Karpas-422 (cell line): Measurements from ENCODE around the gene FUOM. TPM values are rescaled to one million over a fixed set of nuclear protein-coding genes. Genes with fewer than 3 reads are reported as not detected.

Source experiments
- DNase-seq: peaks from one replicate; pipeline ENCODE4 v3.0.0-alpha.2; 2015
- H2AFZ ChIP-seq: fragments of 200-600 bp; sonication (generic); 2 replicates; pipeline ENCODE4 v1.6.1; 2014; ENCODE audit warnings: antibody characterized with exemption, low read length, mixed read lengths
- H3K27ac ChIP-seq: fragments of 200-600 bp; sonication (generic); 2 replicates; pipeline ENCODE4 v1.5.1; 2014; ENCODE audit warnings: mild to moderate bottlenecking, low read length, moderate library complexity
- H3K27me3 ChIP-seq: fragments of 200-600 bp; sonication (generic); 2 replicates; pipeline ENCODE4 v1.6.1; 2014; ENCODE audit warnings: low read length, mixed read lengths
- H3K36me3 ChIP-seq: fragments of 200-600 bp; sonication (generic); 2 replicates; pipeline ENCODE4 v1.6.1; 2014; ENCODE audit warnings: low read length, mixed read lengths; ENCODE audit not compliant: insufficient read depth
- H3K4me1 ChIP-seq: fragments of 200-600 bp; sonication (generic); 2 replicates; pipeline ENCODE4 v1.6.1; 2014; ENCODE audit warnings: mild to moderate bottlenecking, low read length, mixed read lengths
- H3K4me2 ChIP-seq: fragments of 200-600 bp; sonication (generic); 2 replicates; pipeline ENCODE4 v1.6.1; 2014; ENCODE audit warnings: low read length, low read depth, mild to moderate bottlenecking; ENCODE audit not compliant: poor library complexity, severe bottlenecking
- H3K4me3 ChIP-seq: fragments of 200-600 bp; sonication (generic); 2 replicates; pipeline ENCODE4 v1.5.1; 2014; ENCODE audit warnings: mild to moderate bottlenecking, antibody characterized with exemption, low read length, mixed read lengths
- H3K79me2 ChIP-seq: fragments of 200-600 bp; sonication (generic); 2 replicates; pipeline ENCODE4 v1.6.1; 2014; ENCODE audit warnings: mild to moderate bottlenecking, low read length, mixed read lengths
- H3K9ac ChIP-seq: fragments of 200-600 bp; sonication (generic); 2 replicates; pipeline ENCODE4 v1.6.0; 2014; ENCODE audit warnings: low read length
- H3K9me2 ChIP-seq: fragments of 200-600 bp; sonication (generic), shearing (Covaris generic); replicated peaks from 2 replicates; pipeline ENCODE4 v1.6.0; 2014; ENCODE audit warnings: mild to moderate bottlenecking, low read length, moderate library complexity; ENCODE audit not compliant: insufficient read depth
- H3K9me3 ChIP-seq: fragments of 300-700, 200-600 bp; sonication (generic); 2 replicates; pipeline ENCODE4 v1.6.1; 2014; ENCODE audit warnings: low read length, mixed read lengths
- H4K20me1 ChIP-seq: fragments of 200-600 bp; sonication (generic); 2 replicates; pipeline ENCODE4 v1.6.1; 2014; ENCODE audit warnings: mild to moderate bottlenecking, antibody characterized with exemption, low read length, low read depth; ENCODE audit not compliant: insufficient read depth
- total RNA-seq: library from RNA; depleted of rRNA; stranded (reverse); fragments of >200 nt; shearing (Covaris generic); gene quantifications from 2 replicates; pipeline ENCODE4 v1.2.3, GENCODE V29; 2014; ENCODE audit warnings: low replicate concordance

FUOM gene
- total RNA-seq, 1 experiment from 2014 or later: 0.97 TPM

DNA sequence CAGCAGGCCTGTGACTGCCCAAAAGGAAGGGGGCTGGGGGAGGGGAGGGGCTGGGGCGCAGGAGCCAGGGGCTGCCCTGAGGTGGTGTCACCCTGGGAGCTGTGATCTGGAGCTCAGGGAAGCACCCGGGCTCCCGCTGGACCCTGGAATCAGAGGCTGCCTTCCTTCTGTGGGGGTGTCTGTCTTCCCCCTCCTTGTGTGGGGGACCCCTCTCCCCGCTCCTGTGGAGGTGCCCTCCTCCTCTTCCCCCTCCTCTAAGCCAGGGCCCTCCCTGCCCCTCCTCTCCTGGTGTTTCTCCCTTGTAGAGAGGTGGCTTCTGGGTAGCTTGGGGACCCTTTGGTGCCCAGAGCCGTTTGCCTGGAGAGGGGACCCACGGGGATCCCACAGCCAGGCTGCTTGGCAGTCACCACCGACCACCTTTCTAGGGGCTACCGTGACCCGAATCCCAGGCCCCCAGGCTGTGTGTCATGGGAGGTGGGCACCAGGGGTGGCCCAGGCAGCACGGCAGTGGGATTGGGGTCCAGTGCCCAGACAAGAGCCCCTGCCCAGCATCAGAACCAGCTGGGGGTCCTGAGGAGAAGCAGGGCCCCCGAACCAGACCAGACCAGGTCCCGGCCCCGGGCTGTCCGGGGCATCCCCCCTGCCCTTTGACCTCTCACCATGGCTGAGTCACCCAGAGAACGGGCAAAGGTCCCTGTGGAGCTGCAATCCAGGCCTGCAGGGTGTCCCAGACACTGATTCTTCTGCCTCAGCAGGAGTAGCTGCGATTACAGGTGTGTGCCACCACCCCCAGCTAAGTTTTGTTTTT is 9.9 kb downstream of the FUOM start:
- Histone ChIP-seq H3K27me3 (no peaks in the 10 kb centered on the region), H3K4me3 (no peak overlapping the region), H3K79me2 (no peaks in the 10 kb centered on the region), H3K9ac (no peak overlapping the region), H3K4me1 (no peaks in the 10 kb centered on the region), H3K9me3 (no peaks in the 10 kb centered on the region), H3K9me2 (no peaks in the 10 kb centered on the region), H3K36me3 (no peaks in the 10 kb centered on the region), H3K4me2 (no peak overlapping the region), H3K27ac (no peak overlapping the region), H2AFZ (no peak overlapping the region), H4K20me1 (no peaks in the 10 kb centered on the region)
- DNase-seq: no peak

DNA sequence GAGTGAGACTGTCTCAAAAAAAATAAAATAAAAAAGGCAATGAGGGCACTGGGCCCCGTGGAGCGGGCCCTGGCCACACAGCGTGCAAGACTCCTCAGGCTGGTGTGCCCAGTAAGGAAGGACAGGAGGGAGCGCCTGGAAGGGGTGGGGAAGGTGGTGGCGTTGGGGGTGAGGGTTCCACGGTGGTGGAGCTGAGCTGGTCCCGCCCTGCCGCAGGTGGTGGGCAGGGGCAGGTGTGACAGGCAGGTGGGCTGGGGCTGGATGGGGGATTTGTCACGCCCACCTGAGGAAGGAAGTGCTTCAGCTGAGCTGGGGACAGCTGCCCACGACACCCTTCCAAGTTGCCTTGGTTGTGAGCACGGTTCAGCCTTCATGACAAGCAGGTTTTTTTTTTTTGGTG is 11.4 kb downstream of the FUOM start:
- no peak overlapping the region for H3K27ac ChIP-seq
- H4K20me1 ChIP-seq: no peaks in the 10 kb centered on the region
- no peak for DNase-seq
- no peaks in the 10 kb centered on the region for H3K36me3 ChIP-seq
- no peaks in the 10 kb centered on the region for H3K9me3 ChIP-seq
- H3K9me2 ChIP-seq: no peaks in the 10 kb centered on the region
- no peaks in the 10 kb centered on the region for H3K4me1 ChIP-seq
- no peak overlapping the region for H3K4me3 ChIP-seq
- no peaks in the 10 kb centered on the region for H3K79me2 ChIP-seq
- no peak overlapping the region for H3K9ac ChIP-seq
- H3K27me3 ChIP-seq: no peaks in the 10 kb centered on the region
- no peak overlapping the region for H3K4me2 ChIP-seq
- no peak overlapping the region for H2AFZ ChIP-seq

DNA sequence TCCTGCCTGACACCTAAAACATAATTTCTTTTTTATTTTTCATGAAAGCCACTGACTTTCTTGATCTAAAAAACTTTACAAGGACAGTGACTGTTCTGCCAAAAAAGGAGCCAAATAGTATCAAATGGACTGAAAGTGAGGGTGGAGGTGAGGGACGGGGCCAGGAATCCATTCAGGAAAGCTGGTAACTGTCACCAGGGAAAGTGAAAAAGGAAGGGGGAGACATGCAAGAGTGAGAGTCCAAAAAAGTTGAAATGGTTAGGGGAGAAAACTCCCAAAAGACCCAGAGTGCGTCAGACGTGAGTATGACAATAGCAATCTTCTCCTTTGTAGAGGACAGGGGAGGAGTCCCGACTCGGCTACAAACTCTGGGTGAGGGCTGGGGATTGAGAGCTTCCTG is 13.6 kb downstream of the FUOM start:
- no peaks in the 10 kb centered on the region for H3K27me3 ChIP-seq
- no peaks in the 10 kb centered on the region for H3K79me2 ChIP-seq
- no peak overlapping the region for H2AFZ ChIP-seq
- no peaks in the 10 kb centered on the region for H3K4me1 ChIP-seq
- no peak overlapping the region for H3K4me2 ChIP-seq
- H3K9ac ChIP-seq: no peak overlapping the region
- no peaks in the 10 kb centered on the region for H3K36me3 ChIP-seq
- no peak overlapping the region for H3K27ac ChIP-seq
- peaks cover 2% of the 10 kb centered on the region; the same call in 1 of the 2 replicates for H3K9me3 ChIP-seq
- no peaks in the 10 kb centered on the region for H4K20me1 ChIP-seq
- H3K9me2 ChIP-seq: no peaks in the 10 kb centered on the region
- no peak overlapping the region for H3K4me3 ChIP-seq
- DNase-seq: no peak

DNA sequence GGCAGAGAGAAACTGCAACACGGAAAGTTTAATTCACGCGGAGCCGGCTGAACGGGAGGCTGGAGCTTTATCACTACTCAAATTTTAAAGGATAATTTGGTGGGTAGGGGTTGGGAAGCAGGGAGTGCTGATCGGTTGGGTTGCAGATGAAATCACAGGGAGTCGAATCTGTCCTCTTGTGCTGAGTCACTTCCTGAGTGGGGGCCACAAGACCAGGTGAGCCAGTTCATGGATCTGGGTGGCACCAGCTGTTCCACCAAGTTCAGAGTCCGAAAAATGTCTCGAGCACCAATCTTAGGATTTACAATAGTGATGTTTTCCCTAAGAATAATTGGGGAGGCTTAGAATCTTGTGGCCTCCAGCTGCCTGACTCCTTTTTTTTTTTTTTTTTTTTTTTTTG is 14.3 kb downstream of the FUOM start:
- Histone ChIP-seq H3K79me2 (no peaks in the 10 kb centered on the region), H3K4me2 (no peak overlapping the region), H3K9me3 (peaks cover 8% of the 10 kb centered on the region), H3K9ac (no peak overlapping the region), H3K27ac (no peak overlapping the region), H3K4me1 (no peaks in the 10 kb centered on the region), H4K20me1 (no peaks in the 10 kb centered on the region), H3K36me3 (no peaks in the 10 kb centered on the region), H3K9me2 (no peaks in the 10 kb centered on the region), H3K27me3 (no peaks in the 10 kb centered on the region), H3K4me3 (no peak overlapping the region), H2AFZ (no peak overlapping the region)
- DNase-seq: no peak

DNA sequence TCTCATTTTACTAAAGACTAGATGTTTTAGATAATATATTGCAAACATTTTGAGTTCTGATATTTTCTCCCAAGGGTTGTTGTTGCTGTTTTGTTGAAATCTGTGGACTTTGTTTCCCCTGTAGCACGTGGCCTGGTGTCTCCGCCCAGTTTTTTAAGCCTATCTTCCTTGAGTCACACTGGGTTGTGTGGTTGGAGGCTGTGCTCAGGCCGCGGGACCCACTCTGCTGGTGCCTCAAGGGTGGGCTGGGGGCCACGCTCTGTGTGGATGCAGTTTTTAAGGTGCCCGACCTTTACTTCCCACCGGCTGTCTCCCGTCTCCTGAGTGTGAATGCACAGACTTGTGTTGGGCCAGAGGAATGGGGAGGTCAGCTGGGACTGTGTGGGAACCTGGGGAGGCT is 14.9 kb downstream of the FUOM start:
- Histone ChIP-seq H3K4me2 (no peak overlapping the region), H3K9me2 (no peaks in the 10 kb centered on the region), H3K27ac (no peak overlapping the region), H3K79me2 (no peaks in the 10 kb centered on the region), H3K36me3 (no peaks in the 10 kb centered on the region), H4K20me1 (no peaks in the 10 kb centered on the region), H2AFZ (no peak overlapping the region), H3K4me1 (no peaks in the 10 kb centered on the region), H3K9me3 (peaks cover 14% of the 10 kb centered on the region), H3K27me3 (no peaks in the 10 kb centered on the region), H3K9ac (no peak overlapping the region), H3K4me3 (no peak overlapping the region)
- no peak for DNase-seq

DNA sequence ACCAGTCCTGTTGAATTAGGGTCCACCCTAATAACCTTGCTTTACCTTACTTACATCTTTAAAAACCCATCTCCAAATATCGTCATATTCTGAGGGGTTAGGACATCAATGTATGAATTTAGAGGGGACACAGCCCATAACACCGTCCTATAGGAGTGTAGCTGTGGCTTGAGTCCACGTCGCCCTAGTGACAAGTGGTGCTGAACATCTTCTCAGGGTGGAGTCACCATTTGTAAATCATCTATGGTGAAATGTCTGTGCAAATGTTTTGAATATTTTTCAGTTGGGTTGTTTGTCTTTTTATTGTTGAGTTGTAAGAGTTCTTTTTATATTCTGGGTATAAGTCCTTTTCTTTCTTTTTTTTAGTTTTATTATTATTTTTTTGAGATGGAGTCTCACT is 15.8 kb downstream of the FUOM start:
- H3K9me2 ChIP-seq: no peaks in the 10 kb centered on the region
- no peak overlapping the region for H3K4me2 ChIP-seq
- no peaks in the 10 kb centered on the region for H3K4me1 ChIP-seq
- H3K4me3 ChIP-seq: no peak overlapping the region
- no peak overlapping the region for H2AFZ ChIP-seq
- no peaks in the 10 kb centered on the region for H3K79me2 ChIP-seq
- no peaks in the 10 kb centered on the region for H4K20me1 ChIP-seq
- H3K9ac ChIP-seq: no peak overlapping the region
- no peak for DNase-seq
- no peak overlapping the region for H3K27ac ChIP-seq
- no peaks in the 10 kb centered on the region for H3K36me3 ChIP-seq
- H3K9me3 ChIP-seq: peaks cover 22% of the 10 kb centered on the region
- no peaks in the 10 kb centered on the region for H3K27me3 ChIP-seq

DNA sequence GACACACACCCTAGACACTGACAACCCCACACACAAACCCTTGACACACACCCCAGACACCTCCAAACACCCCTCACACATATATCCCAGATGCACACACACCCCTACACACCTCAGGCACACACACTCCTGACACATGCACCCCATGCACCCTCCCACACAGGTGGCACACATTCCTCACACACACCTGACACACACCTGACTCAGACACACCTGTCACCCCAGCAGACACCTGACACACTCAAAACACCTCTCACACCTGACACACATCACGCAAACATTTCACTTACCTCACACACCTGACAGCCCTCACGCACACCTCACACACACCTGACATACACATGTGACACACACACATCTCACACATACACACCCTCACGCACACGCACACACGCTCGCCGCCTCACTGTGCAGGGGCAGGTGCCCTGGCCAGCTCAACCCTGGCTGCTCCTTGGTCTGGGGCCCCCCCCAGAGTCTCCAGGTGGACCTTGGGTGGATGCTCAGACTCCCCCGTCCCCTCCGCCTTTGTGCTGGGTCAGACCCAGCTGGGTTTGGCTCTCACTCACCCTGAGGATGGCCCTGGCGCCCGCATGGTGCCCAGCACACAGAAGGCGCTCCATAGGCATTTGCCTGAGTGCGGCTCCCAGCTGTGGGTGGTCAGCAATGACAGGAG is 18.0 kb downstream of the FUOM start:
- DNase-seq: no peak
- Histone ChIP-seq H3K79me2 (no peaks in the 10 kb centered on the region), H3K27ac (no peak overlapping the region), H3K9me3 (peaks cover 22% of the 10 kb centered on the region), H2AFZ (no peak overlapping the region), H3K4me2 (no peak overlapping the region), H3K27me3 (no peaks in the 10 kb centered on the region), H4K20me1 (no peaks in the 10 kb centered on the region), H3K9me2 (no peaks in the 10 kb centered on the region), H3K9ac (no peak overlapping the region), H3K4me3 (no peak overlapping the region), H3K36me3 (no peaks in the 10 kb centered on the region), H3K4me1 (no peaks in the 10 kb centered on the region)

DNA sequence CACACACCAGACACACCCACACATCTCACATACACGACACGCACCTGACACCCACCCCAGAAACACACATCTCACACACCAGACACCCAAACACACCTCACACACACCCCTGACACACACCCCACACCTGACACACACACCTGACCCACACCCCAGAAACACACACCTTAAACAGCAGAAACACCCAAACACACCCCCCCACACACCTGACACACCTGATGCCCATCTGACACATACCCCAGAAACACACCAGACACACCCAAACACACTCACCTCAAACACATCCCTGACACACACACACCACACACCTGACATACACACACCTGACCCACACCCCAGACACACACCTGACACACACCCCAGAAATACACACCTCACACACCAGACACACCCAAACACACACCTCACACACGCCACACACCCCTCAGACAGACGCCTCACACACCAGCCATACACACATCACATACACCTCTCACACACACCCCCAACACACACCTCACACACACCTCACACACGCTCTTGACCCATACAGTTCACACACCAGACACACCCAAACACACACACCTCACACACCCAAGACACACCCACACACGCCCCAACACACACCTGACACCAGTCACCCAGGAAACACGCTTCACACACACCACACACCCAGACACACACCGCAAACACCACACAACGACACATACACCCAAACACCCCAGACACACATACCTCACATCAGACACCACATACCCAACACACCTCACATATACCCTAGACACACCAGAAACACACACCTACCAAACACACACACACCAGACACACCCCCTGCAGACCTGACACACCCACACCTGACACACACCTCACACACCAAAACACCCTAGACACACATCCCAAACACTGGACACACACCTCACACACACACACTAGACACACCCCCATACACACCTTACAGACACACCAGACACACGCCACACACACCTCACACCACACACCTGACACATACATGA is 19.4 kb downstream of the FUOM start:
- DNase-seq: no peak
- no peaks in the 10 kb centered on the region for H3K36me3 ChIP-seq
- H3K27ac ChIP-seq: no peak overlapping the region
- H4K20me1 ChIP-seq: no peaks in the 10 kb centered on the region
- H3K9me2 ChIP-seq: no peaks in the 10 kb centered on the region
- no peaks in the 10 kb centered on the region for H3K4me1 ChIP-seq
- H3K4me2 ChIP-seq: no peak overlapping the region
- no peak overlapping the region for H3K4me3 ChIP-seq
- H2AFZ ChIP-seq: no peak overlapping the region
- H3K9ac ChIP-seq: no peak overlapping the region
- peaks cover 22% of the 10 kb centered on the region for H3K9me3 ChIP-seq
- no peaks in the 10 kb centered on the region for H3K79me2 ChIP-seq
- H3K27me3 ChIP-seq: no peaks in the 10 kb centered on the region
